ENCODE results near the gene KLRC4. TPM values are rescaled to one million over a fixed set of nuclear protein-coding genes. Genes with fewer than 3 reads are reported as not detected.
"Not testable (repeated sequence)": the region's sequence is repeated elsewhere in the genome, so short reads cannot be mapped to it uniquely, and the experiment has no call there.

Gene KLRC4
- total RNA-seq, 4 donors from 2014 or later: 2.3 TPM; not detected in 3

- not testable (repeated sequence) for H3K27ac ChIP-seq, H3K4me1 ChIP-seq, H3K9me3 ChIP-seq, H3K4me3 ChIP-seq, ATAC-seq, H3K27me3 ChIP-seq, H3K36me3 ChIP-seq
- 0% methylated on average over 1 of the region's 1 CpG; no CpG with 5 or more reads in 1 of the 2 donors for WGBS, 2 donors (ENCODE audit: low coverage in 1 of 2)
Measured at GRCh38 chr12:10420334-10420733, 10.8 kb upstream of the KLRC4 start, which contains the start of gene KLRC3. Gene KLRC3 (minus strand): TSS chr12:10420595. CDS start chr12:10420550, 45 bp downstream.

- no peak for ATAC-seq
- Histone ChIP-seq H3K27me3 (no peaks in the 10 kb centered on the region), H3K4me1 (no peaks in the 10 kb centered on the region), H3K9me3 (peaks cover 0 to 5% (median 0%) of the 10 kb centered on the region in 3 donors), H3K36me3 (no peaks in the 10 kb centered on the region), H3K4me3 (no peak overlapping the region), H3K27ac (no peak overlapping the region)
- 48 to 64% methylated on average over 3 of the region's 3 CpGs for WGBS, 2 donors (ENCODE audit: low coverage in 1 of 2)
- TF ChIP-seq EP300 (IDR thresholded peaks at IDR 0.05) (no peak), POLR2A (IDR thresholded peaks at IDR 0.05) (no peak), CTCF (IDR thresholded peaks at IDR 0.05) (no peak), POLR2AphosphoS5 (IDR thresholded peaks at IDR 0.05) (no peak)
Measured at GRCh38 chr12:10408842-10409241, 715 bp downstream of the KLRC4 start.

- 75% methylated on average over 2 of the region's 4 CpGs; no CpG with 5 or more reads in 1 of the 2 donors for WGBS, 2 donors (ENCODE audit: low coverage in 1 of 2)
- H3K9me3 ChIP-seq: peaks cover 0 to 5% (median 0%) of the 10 kb centered on the region in 3 donors
- no peak overlapping the region for H3K27ac ChIP-seq
- no peak for ATAC-seq
- no peak for TF ChIP-seq POLR2AphosphoS5 (IDR thresholded peaks at IDR 0.05)
- no peak for TF ChIP-seq POLR2A (IDR thresholded peaks at IDR 0.05)
- no peak for TF ChIP-seq EP300 (IDR thresholded peaks at IDR 0.05)
- TF ChIP-seq CTCF (IDR thresholded peaks at IDR 0.05): no peak
- H3K4me1 ChIP-seq: no peaks in the 10 kb centered on the region
- no peaks in the 10 kb centered on the region for H3K27me3 ChIP-seq
- no peaks in the 10 kb centered on the region for H3K36me3 ChIP-seq
- H3K4me3 ChIP-seq: no peak overlapping the region
Measured at GRCh38 chr12:10406725-10407124, 2.8 kb downstream of the KLRC4 start.

GRCh38 chr12:10405294-10405693 is 4.3 kb downstream of the KLRC4 start:
- H3K4me3 ChIP-seq: no peak overlapping the region
- H3K9me3 ChIP-seq: peaks cover 0 to 5% (median 0%) of the 10 kb centered on the region in 3 donors
- no peaks in the 10 kb centered on the region for H3K4me1 ChIP-seq
- no peak overlapping the region for H3K27ac ChIP-seq
- no peaks in the 10 kb centered on the region for H3K27me3 ChIP-seq
- 90 to 93% methylated on average over 5 of the region's 5 CpGs for WGBS, 2 donors (ENCODE audit: low coverage in 1 of 2)
- no peaks in the 10 kb centered on the region for H3K36me3 ChIP-seq
- no peak for TF ChIP-seq POLR2A (IDR thresholded peaks at IDR 0.05)
- no peak for TF ChIP-seq EP300 (IDR thresholded peaks at IDR 0.05)
- TF ChIP-seq CTCF (IDR thresholded peaks at IDR 0.05): no peak
- no peak for ATAC-seq

- Histone ChIP-seq H3K4me3 (no peak overlapping the region), H3K27ac (no peak overlapping the region), H3K27me3 (no peaks in the 10 kb centered on the region), H3K4me1 (no peaks in the 10 kb centered on the region), H3K9me3 (peaks cover 0 to 5% (median 0%) of the 10 kb centered on the region in 3 donors), H3K36me3 (no peaks in the 10 kb centered on the region)
- TF ChIP-seq POLR2AphosphoS5 (IDR thresholded peaks at IDR 0.05) (no peak), CTCF (IDR thresholded peaks at IDR 0.05) (no peak), POLR2A (IDR thresholded peaks at IDR 0.05) (no peak)
- no peak for ATAC-seq
Measured at GRCh38 chr12:10404798-10405197, 4.8 kb downstream of the KLRC4 start.
